ENCODE results near the gene MPP1.
"Not testable (repeated sequence)": the region's sequence is repeated elsewhere in the genome, so short reads cannot be mapped to it uniquely, and the experiment has no call there.

Gene MPP1

GRCh38 chrX:154821523-154821922, 16.2 kb upstream of the MPP1 start:
- TF ChIP-seq EZH2phosphoT487 (IDR thresholded peaks at IDR 0.05; ENCODE audit: borderline replicate concordance) = no peak
- TF ChIP-seq, protein P1, sequence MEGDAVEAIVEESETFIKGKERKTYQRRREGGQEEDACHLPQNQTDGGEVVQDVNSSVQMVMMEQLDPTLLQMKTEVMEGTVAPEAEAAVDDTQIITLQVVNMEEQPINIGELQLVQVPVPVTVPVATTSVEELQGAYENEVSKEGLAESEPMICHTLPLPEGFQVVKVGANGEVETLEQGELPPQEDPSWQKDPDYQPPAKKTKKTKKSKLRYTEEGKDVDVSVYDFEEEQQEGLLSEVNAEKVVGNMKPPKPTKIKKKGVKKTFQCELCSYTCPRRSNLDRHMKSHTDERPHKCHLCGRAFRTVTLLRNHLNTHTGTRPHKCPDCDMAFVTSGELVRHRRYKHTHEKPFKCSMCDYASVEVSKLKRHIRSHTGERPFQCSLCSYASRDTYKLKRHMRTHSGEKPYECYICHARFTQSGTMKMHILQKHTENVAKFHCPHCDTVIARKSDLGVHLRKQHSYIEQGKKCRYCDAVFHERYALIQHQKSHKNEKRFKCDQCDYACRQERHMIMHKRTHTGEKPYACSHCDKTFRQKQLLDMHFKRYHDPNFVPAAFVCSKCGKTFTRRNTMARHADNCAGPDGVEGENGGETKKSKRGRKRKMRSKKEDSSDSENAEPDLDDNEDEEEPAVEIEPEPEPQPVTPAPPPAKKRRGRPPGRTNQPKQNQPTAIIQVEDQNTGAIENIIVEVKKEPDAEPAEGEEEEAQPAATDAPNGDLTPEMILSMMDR (conservative IDR thresholded peaks at IDR 0.05; ENCODE audit: low read length) = no peak
- no peaks in the 10 kb centered on the region for H3K27me3 ChIP-seq (ENCODE audit: insufficient read depth, low read length, poor library complexity, severe bottlenecking)
- no peaks in the 10 kb centered on the region for H4K20me1 ChIP-seq (ENCODE audit: insufficient read depth, low read length, poor library complexity, severe bottlenecking)
- H2AFZ ChIP-seq (ENCODE audit: low read length) = no peak overlapping the region
- H3K9me3 ChIP-seq (ENCODE audit: insufficient read depth, low read depth, low read length) = no peaks in the 10 kb centered on the region
- H3K9ac ChIP-seq (ENCODE audit: low read depth, low read length, poor library complexity, severe bottlenecking) = no peak overlapping the region
- H3K9me2 ChIP-seq (replicated peaks; ENCODE audit: low read depth, low read length) = no peaks in the 10 kb centered on the region
- H3K36me3 ChIP-seq (ENCODE audit: insufficient read depth, low read length) = no peaks in the 10 kb centered on the region
- no peak overlapping the region for H3K4me3 ChIP-seq (ENCODE audit: low read length, poor library complexity, severe bottlenecking)
- no peaks in the 10 kb centered on the region for H3F3A ChIP-seq (ENCODE audit: low read depth)
- no peaks in the 10 kb centered on the region for H3K79me2 ChIP-seq (ENCODE audit: insufficient read depth, low read length)
- H3K4me2 ChIP-seq (ENCODE audit: low read depth, low read length, poor library complexity, severe bottlenecking) = no peak overlapping the region
- H3K4me1 ChIP-seq (ENCODE audit: insufficient read depth, low read length, poor library complexity, severe bottlenecking) = no peaks in the 10 kb centered on the region

DNA sequence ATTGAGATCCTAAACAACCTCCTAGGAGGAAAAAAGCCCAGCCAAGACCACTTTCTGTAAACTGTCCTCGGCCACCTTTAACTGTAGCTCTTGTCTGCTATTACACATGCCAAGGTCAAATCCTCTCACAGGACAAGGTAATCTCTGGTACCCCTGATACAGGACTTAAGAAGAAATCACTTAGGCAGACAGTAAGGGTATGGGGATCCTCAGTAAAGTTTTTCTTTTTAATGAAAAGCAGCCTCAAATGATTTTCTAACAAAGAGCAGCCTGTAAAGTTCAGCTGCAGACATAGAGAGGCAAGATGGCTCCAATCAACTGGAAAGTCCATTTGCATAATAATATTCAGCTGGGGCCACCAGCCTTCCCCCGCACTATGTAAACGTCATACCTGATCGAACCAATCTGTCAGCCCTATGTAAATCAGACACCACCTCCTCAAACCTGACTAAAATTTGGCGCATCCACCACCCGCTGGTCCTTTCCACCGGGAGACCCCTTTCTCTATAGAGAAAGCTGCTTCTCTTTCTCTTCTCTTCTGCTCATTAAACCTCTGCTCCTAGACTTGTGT, 14.6 kb upstream of the MPP1 start:
- no peak overlapping the region for H3K4me3 ChIP-seq (ENCODE audit: low read length, poor library complexity, severe bottlenecking)
- no peaks in the 10 kb centered on the region for H4K20me1 ChIP-seq (ENCODE audit: insufficient read depth, low read length, poor library complexity, severe bottlenecking)
- TF ChIP-seq, protein P1 (conservative IDR thresholded peaks at IDR 0.05; ENCODE audit: low read length) = no peak
- no peak for TF ChIP-seq EZH2phosphoT487 (IDR thresholded peaks at IDR 0.05; ENCODE audit: borderline replicate concordance)
- H3K36me3 ChIP-seq (ENCODE audit: insufficient read depth, low read length) = no peaks in the 10 kb centered on the region
- H2AFZ ChIP-seq (ENCODE audit: low read length) = no peak overlapping the region
- no peaks in the 10 kb centered on the region for H3F3A ChIP-seq (ENCODE audit: low read depth)
- H3K9ac ChIP-seq (ENCODE audit: low read depth, low read length, poor library complexity, severe bottlenecking) = no peak overlapping the region
- no peaks in the 10 kb centered on the region for H3K79me2 ChIP-seq (ENCODE audit: insufficient read depth, low read length)
- H3K4me2 ChIP-seq (ENCODE audit: low read depth, low read length, poor library complexity, severe bottlenecking) = no peak overlapping the region
- H3K4me1 ChIP-seq (ENCODE audit: insufficient read depth, low read length, poor library complexity, severe bottlenecking) = no peaks in the 10 kb centered on the region
- no peaks in the 10 kb centered on the region for H3K9me2 ChIP-seq (replicated peaks; ENCODE audit: low read depth, low read length)
- no peaks in the 10 kb centered on the region for H3K27me3 ChIP-seq (ENCODE audit: insufficient read depth, low read length, poor library complexity, severe bottlenecking)
- no peaks in the 10 kb centered on the region for H3K9me3 ChIP-seq (ENCODE audit: insufficient read depth, low read depth, low read length)

GRCh38 chrX:154818916-154819770, 13.9 kb upstream of the MPP1 start:
- TF ChIP-seq EZH2phosphoT487 (IDR thresholded peaks at IDR 0.05; ENCODE audit: borderline replicate concordance) = no peak
- TF ChIP-seq, protein P1 (conservative IDR thresholded peaks at IDR 0.05; ENCODE audit: low read length) = no peak
- Histone ChIP-seq H3K9me3 (ENCODE audit: insufficient read depth, low read depth, low read length) (no peaks in the 10 kb centered on the region), H3K4me1 (ENCODE audit: insufficient read depth, low read length, poor library complexity, severe bottlenecking) (no peaks in the 10 kb centered on the region), H3F3A (ENCODE audit: low read depth) (no peaks in the 10 kb centered on the region), H3K9me2 (replicated peaks; ENCODE audit: low read depth, low read length) (no peaks in the 10 kb centered on the region), H3K79me2 (ENCODE audit: insufficient read depth, low read length) (no peaks in the 10 kb centered on the region), H3K9ac (ENCODE audit: low read depth, low read length, poor library complexity, severe bottlenecking) (no peak overlapping the region), H3K27me3 (ENCODE audit: insufficient read depth, low read length, poor library complexity, severe bottlenecking) (no peaks in the 10 kb centered on the region), H2AFZ (ENCODE audit: low read length) (no peak overlapping the region), H3K4me2 (ENCODE audit: low read depth, low read length, poor library complexity, severe bottlenecking) (no peak overlapping the region), H3K4me3 (ENCODE audit: low read length, poor library complexity, severe bottlenecking) (no peak overlapping the region), H4K20me1 (ENCODE audit: insufficient read depth, low read length, poor library complexity, severe bottlenecking) (no peaks in the 10 kb centered on the region), H3K36me3 (ENCODE audit: insufficient read depth, low read length) (no peaks in the 10 kb centered on the region)

DNA sequence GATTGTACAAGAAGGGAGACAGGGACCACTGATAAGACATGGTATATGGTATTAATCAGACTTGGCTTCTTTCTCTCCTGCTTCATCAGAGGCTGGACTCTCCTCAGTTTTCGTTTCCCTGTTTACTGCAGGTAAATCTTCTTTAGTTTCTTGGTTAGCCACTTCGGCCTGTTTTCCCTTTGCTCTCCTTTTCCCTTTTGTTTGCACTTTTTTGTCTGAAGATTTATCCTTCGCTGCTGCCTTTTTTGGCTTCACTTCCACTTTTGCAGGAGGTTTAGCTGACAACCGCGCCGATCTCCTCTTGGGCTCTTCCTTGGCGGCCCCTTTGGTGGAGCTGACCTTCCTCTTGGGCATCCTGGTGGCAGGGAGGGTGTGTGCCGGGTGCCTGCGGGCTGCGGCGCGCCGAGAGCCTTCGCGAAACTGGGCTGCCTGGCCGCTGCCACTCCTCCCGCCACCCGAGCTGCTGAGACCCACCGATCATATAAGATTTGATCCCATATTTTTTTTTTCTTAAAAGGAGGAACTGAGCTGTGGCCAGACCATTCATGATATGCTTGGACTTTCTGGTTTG, 11.8 kb upstream of the MPP1 start:
- H2AFZ ChIP-seq (ENCODE audit: low read length); H3K79me2 ChIP-seq (ENCODE audit: insufficient read depth, low read length); H3K9me2 ChIP-seq (replicated peaks; ENCODE audit: low read depth, low read length); H3K9ac ChIP-seq (ENCODE audit: low read depth, low read length, poor library complexity, severe bottlenecking); H3K27me3 ChIP-seq (ENCODE audit: insufficient read depth, low read length, poor library complexity, severe bottlenecking); H3K4me3 ChIP-seq (ENCODE audit: low read length, poor library complexity, severe bottlenecking); H3K9me3 ChIP-seq (ENCODE audit: insufficient read depth, low read depth, low read length); H3K36me3 ChIP-seq (ENCODE audit: insufficient read depth, low read length); H3K4me1 ChIP-seq (ENCODE audit: insufficient read depth, low read length, poor library complexity, severe bottlenecking); H4K20me1 ChIP-seq (ENCODE audit: insufficient read depth, low read length, poor library complexity, severe bottlenecking); H3F3A ChIP-seq (ENCODE audit: low read depth); H3K4me2 ChIP-seq (ENCODE audit: low read depth, low read length, poor library complexity, severe bottlenecking): not testable (repeated sequence)

GRCh38 chrX:154816326-154816898, 11.1 kb upstream of the MPP1 start:
- H3F3A ChIP-seq (ENCODE audit: low read depth); H3K9ac ChIP-seq (ENCODE audit: low read depth, low read length, poor library complexity, severe bottlenecking); H3K4me3 ChIP-seq (ENCODE audit: low read length, poor library complexity, severe bottlenecking); H3K79me2 ChIP-seq (ENCODE audit: insufficient read depth, low read length); H3K4me2 ChIP-seq (ENCODE audit: low read depth, low read length, poor library complexity, severe bottlenecking); H4K20me1 ChIP-seq (ENCODE audit: insufficient read depth, low read length, poor library complexity, severe bottlenecking); H3K36me3 ChIP-seq (ENCODE audit: insufficient read depth, low read length); H3K9me3 ChIP-seq (ENCODE audit: insufficient read depth, low read depth, low read length); H3K9me2 ChIP-seq (replicated peaks; ENCODE audit: low read depth, low read length); H3K27me3 ChIP-seq (ENCODE audit: insufficient read depth, low read length, poor library complexity, severe bottlenecking); H2AFZ ChIP-seq (ENCODE audit: low read length); H3K4me1 ChIP-seq (ENCODE audit: insufficient read depth, low read length, poor library complexity, severe bottlenecking): not testable (repeated sequence)

Measured in Loucy (cell line).